ENCODE results near the gene PQBP1. TPM values are rescaled to one million over a fixed set of nuclear protein-coding genes. Genes with fewer than 3 reads are reported as not detected.

Gene PQBP1
- polyA plus RNA-seq, 1 donor (not counting 4 experiments of a cell fraction or from before 2014, with no cell fraction given), result 79.0 TPM

- H4K20me1 ChIP-seq (ENCODE audit: control insufficient read depth, extremely low read depth, insufficient read depth, low read length), result no peaks in the 10 kb centered on the region
- dilution Hi-C loops (cut with MboI; ENCODE audit: extremely low pct_ligation_motif_present, low sequenced_read_pairs), result no loop called here
Measured at GRCh38 chrX:48945517-48946348, 48.0 kb downstream of the PQBP1 start.

DNA sequence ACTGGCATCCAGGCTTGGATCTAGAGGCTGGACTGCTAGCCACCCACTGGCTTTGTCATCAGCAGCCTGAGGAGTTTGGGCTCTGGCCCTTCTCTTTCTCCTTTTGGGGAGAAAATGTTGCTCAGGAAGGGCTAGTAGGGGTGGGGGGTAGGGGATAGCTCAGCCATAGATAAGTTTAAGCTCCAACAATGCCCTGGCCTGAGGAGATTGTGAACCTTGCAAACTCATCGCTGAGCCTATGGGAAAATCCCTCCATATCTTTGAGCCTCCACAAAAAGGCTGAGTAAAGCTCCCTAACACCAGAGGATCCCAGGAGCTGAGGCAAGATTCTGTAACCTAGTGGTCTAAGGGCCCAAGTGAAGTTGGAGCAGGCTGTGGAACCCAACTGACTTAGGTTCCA, 50.9 kb downstream of the PQBP1 start:
- Histone ChIP-seq H3K4me3 (ENCODE audit: control insufficient read depth in 2 of 3, extremely low read depth in 1 of 3, insufficient read depth in 2 of 3, low read depth in 1 of 3, low read length in 3 of 3) (no peak overlapping the region), H3K9me1 (ENCODE audit: control insufficient read depth, extremely low read depth, insufficient read depth, low read length) (no peaks in the 10 kb centered on the region), H3K4me2 (ENCODE audit: control insufficient read depth, extremely low read depth, insufficient read depth, low read depth, low read length) (no peak overlapping the region), H4K20me1 (ENCODE audit: control insufficient read depth, extremely low read depth, insufficient read depth, low read length) (no peaks in the 10 kb centered on the region), H3K36me3 (ENCODE audit: control insufficient read depth in 2 of 2, extremely low read depth in 1 of 2, insufficient read depth in 2 of 2, low read length in 2 of 2) (peaks cover 0 to 3% of the 10 kb centered on the region in 2 experiments), H3K27ac (ENCODE audit: control insufficient read depth, insufficient read depth, low read length) (no peak overlapping the region), H3K27me3 (ENCODE audit: control insufficient read depth, extremely low read depth, insufficient read depth, low read length) (no peaks in the 10 kb centered on the region), H3K4me1 (ENCODE audit: control insufficient read depth, extremely low read depth, insufficient read depth, low read length) (no peaks in the 10 kb centered on the region), H3K79me2 (ENCODE audit: control insufficient read depth, insufficient read depth, low read length) (peaks cover 42% of the 10 kb centered on the region), H2AFZ (ENCODE audit: control insufficient read depth, low read length) (no peak overlapping the region), H3K9me3 (ENCODE audit: control insufficient read depth, low read depth, low read length) (no peaks in the 10 kb centered on the region), H3K9ac (ENCODE audit: control insufficient read depth, extremely low read depth, insufficient read depth, low read length) (no peak overlapping the region)
- FAIRE-seq (no peak), DNase-seq (ENCODE audit: low read depth, low spot score) (no peak)
- dilution Hi-C loops (cut with MboI; ENCODE audit: extremely low pct_ligation_motif_present, low sequenced_read_pairs), result no loop called here
- TF ChIP-seq EZH2 (IDR thresholded peaks at IDR 0.05; ENCODE audit: low read length), result no peak
- no peak for TF ChIP-seq CTCF (optimal IDR thresholded peaks at IDR 0.05 in 1 of 3, IDR thresholded peaks at IDR 0.05 in 1 of 3, conservative IDR thresholded peaks at IDR 0.05 in 1 of 3; ENCODE audit: extremely low read depth in 1 of 3, insufficient read depth in 2 of 3, low read length in 3 of 3)

More at GRCh38 chrX:48945517-48946348, 48.0 kb downstream of the PQBP1 start:
- H3K4me1 ChIP-seq (ENCODE audit: control insufficient read depth, extremely low read depth, insufficient read depth, low read length), result no peaks in the 10 kb centered on the region
- H3K9me1 ChIP-seq (ENCODE audit: control insufficient read depth, extremely low read depth, insufficient read depth, low read length), result no peaks in the 10 kb centered on the region
- H3K9ac ChIP-seq (ENCODE audit: control insufficient read depth, extremely low read depth, insufficient read depth, low read length), result no peak overlapping the region
- DNase-seq (ENCODE audit: low read depth, low spot score) (no peak), FAIRE-seq (no peak)
- TF ChIP-seq EZH2 (IDR thresholded peaks at IDR 0.05; ENCODE audit: low read length) (no peak), CTCF (optimal IDR thresholded peaks at IDR 0.05 in 1 of 3, IDR thresholded peaks at IDR 0.05 in 1 of 3, conservative IDR thresholded peaks at IDR 0.05 in 1 of 3; ENCODE audit: extremely low read depth in 1 of 3, insufficient read depth in 2 of 3, low read length in 3 of 3) (peak; percentile 60 to 84 (median 75))
- no peak overlapping the region for H3K27ac ChIP-seq (ENCODE audit: control insufficient read depth, insufficient read depth, low read length)
- H3K4me3 ChIP-seq (ENCODE audit: control insufficient read depth in 2 of 3, extremely low read depth in 1 of 3, insufficient read depth in 2 of 3, low read depth in 1 of 3, low read length in 3 of 3), result no peak overlapping the region
- no peak overlapping the region for H3K4me2 ChIP-seq (ENCODE audit: control insufficient read depth, extremely low read depth, insufficient read depth, low read depth, low read length)
- H3K9me3 ChIP-seq (ENCODE audit: control insufficient read depth, low read depth, low read length), result no peaks in the 10 kb centered on the region
- H3K27me3 ChIP-seq (ENCODE audit: control insufficient read depth, extremely low read depth, insufficient read depth, low read length), result no peaks in the 10 kb centered on the region
- peaks cover 2 to 4% of the 10 kb centered on the region in 2 experiments for H3K36me3 ChIP-seq (ENCODE audit: control insufficient read depth in 2 of 2, extremely low read depth in 1 of 2, insufficient read depth in 2 of 2, low read length in 2 of 2)
- H3K79me2 ChIP-seq (ENCODE audit: control insufficient read depth, insufficient read depth, low read length), result peaks cover 30% of the 10 kb centered on the region
- H2AFZ ChIP-seq (ENCODE audit: control insufficient read depth, low read length), result no peak overlapping the region

Other genes with a start within 250 kb of the PQBP1 start
- gene WAS, start 214.1 kb upstream of the PQBP1 start, polyA plus RNA-seq, result 0.05 to 0.09 TPM (median 0.07 TPM) in 3 replicates
- gene SUV39H1, start 201.2 kb upstream of the PQBP1 start, polyA plus RNA-seq, result 3.1 to 9.4 TPM (median 4.9 TPM) in 3 replicates
- gene GLOD5, start 136.2 kb upstream of the PQBP1 start, polyA plus RNA-seq, result not detected in 3 replicates
- gene GATA1, start 111.3 kb upstream of the PQBP1 start, polyA plus RNA-seq, result not detected in 3 replicates
- 20.3 to 21.9 TPM (median 21.9 TPM) in 3 replicates for gene HDAC6, start 95.9 kb upstream of the PQBP1 start, polyA plus RNA-seq
- not detected in 3 replicates for gene ERAS, start 71.4 kb upstream of the PQBP1 start, polyA plus RNA-seq
- gene PCSK1N, start 62.3 kb upstream of the PQBP1 start, polyA plus RNA-seq, result 0.54 to 1.6 TPM (median 1.4 TPM) in 3 replicates
- 34.3 to 52.9 TPM (median 35.5 TPM) in 3 replicates for gene TIMM17B, start 162 bp upstream of the PQBP1 start, polyA plus RNA-seq
- 39.4 to 64.0 TPM (median 44.2 TPM) in 3 replicates for gene SLC35A2, start 13.7 kb downstream of the PQBP1 start, polyA plus RNA-seq
- gene PIM2, start 21.1 kb downstream of the PQBP1 start, polyA plus RNA-seq, result 8.3 to 11.6 TPM (median 9.9 TPM) in 3 replicates
- gene OTUD5, start 59.7 kb downstream of the PQBP1 start, polyA plus RNA-seq, result 39.5 to 42.6 TPM (median 40.3 TPM) in 3 replicates
- gene KCND1, start 73.9 kb downstream of the PQBP1 start, polyA plus RNA-seq, result 0.20 to 0.30 TPM (median 0.25 TPM) in 3 replicates
- gene GRIPAP1, start 104.3 kb downstream of the PQBP1 start, polyA plus RNA-seq, result 20.2 to 23.0 TPM (median 20.9 TPM) in 3 replicates
- gene TFE3, start 145.4 kb downstream of the PQBP1 start, polyA plus RNA-seq, result 13.2 to 15.8 TPM (median 14.1 TPM) in 3 replicates
- gene CCDC120, start 161.1 kb downstream of the PQBP1 start, polyA plus RNA-seq, result 4.9 to 10.5 TPM (median 8.1 TPM) in 3 replicates
- 4.0 to 9.8 TPM (median 6.9 TPM) in 3 replicates for gene PRAF2, start 176.1 kb downstream of the PQBP1 start, polyA plus RNA-seq
- gene WDR45, start 182.0 kb downstream of the PQBP1 start, polyA plus RNA-seq, result 43.1 to 76.4 TPM (median 50.5 TPM) in 3 replicates
- 17.8 to 18.4 TPM (median 17.9 TPM) in 3 replicates for gene GPKOW, start 225.8 kb downstream of the PQBP1 start, polyA plus RNA-seq

All from keratinocyte (primary cell).